ENCODE data around the gene RRBP1. TPM values are rescaled to one million over a fixed set of nuclear protein-coding genes. Genes with fewer than 3 reads are reported as not detected.

RRBP1 gene
- total and polyA plus RNA-seq, 2 of the 4 experiments (the other 2 are of a cell fraction) = 90.2 to 136 TPM

GRCh38 chr20:17576215-17576614 is 105.8 kb downstream of the RRBP1 start:
- WGBS, 2 experiments (ENCODE audit: extremely low coverage in 2 of 2, insufficient read length in 1 of 2) = no CpG with 5 or more reads among the region's 8 CpGs
- Histone ChIP-seq H2BK120ac (ENCODE audit: low read depth, low read length) (no peak overlapping the region), H2AK9ac (replicated peaks; ENCODE audit: low read depth, low read length, poor library complexity) (no peak overlapping the region), H3K4me3 (ENCODE audit: insufficient read depth, low read depth, low read length) (no peak overlapping the region), H3K9me1 (ENCODE audit: insufficient read depth, low read length) (peaks cover 21% of the 10 kb centered on the region), H3K79me1 (ENCODE audit: low read depth in 1 of 2, low read length in 2 of 2) (peaks cover 0 to 64% of the 10 kb centered on the region in 2 experiments; a peak in 3 of 4 replicates), H3K4me1 (ENCODE audit: control insufficient read depth, insufficient read depth, low read length) (peaks cover 9% of the 10 kb centered on the region), H4K20me1 (ENCODE audit: insufficient read depth, low read length) (peaks cover 98% of the 10 kb centered on the region), H2AFZ (replicated peaks; ENCODE audit: low read length, poor library complexity) (no peak overlapping the region), H3K27me3 (ENCODE audit: control insufficient read depth, insufficient read depth, low read length) (no peaks in the 10 kb centered on the region), H2BK20ac (ENCODE audit: low read depth, low read length) (no peak overlapping the region), H4K91ac (ENCODE audit: insufficient read depth, low read depth, low read length) (no peak overlapping the region), H3K27ac (ENCODE audit: insufficient read depth, low read length) (no peak overlapping the region), H3K4me2 (ENCODE audit: low read depth, low read length) (no peak overlapping the region), H3K9ac (ENCODE audit: low read depth, low read length) (no peak overlapping the region), H3K4ac (ENCODE audit: low read depth, low read length) (no peak overlapping the region), H3K9me3 (ENCODE audit: control insufficient read depth, insufficient read depth, low read length) (no peaks in the 10 kb centered on the region), H4K8ac (ENCODE audit: low read depth in 2 of 2, low read length in 2 of 2) (no peak overlapping the region), H3K36me3 (ENCODE audit: control insufficient read depth, insufficient read depth, low read length) (peaks cover 8% of the 10 kb centered on the region), H3K23ac (ENCODE audit: low read depth, low read length) (no peak overlapping the region), H3K18ac (ENCODE audit: low read depth, low read length) (no peak overlapping the region), H3K14ac (replicated peaks; ENCODE audit: low read depth, low read length) (no peak overlapping the region), H3K56ac (ENCODE audit: extremely low read depth, insufficient read depth, low read length) (no peak overlapping the region), H2AK5ac (ENCODE audit: low read depth, low read length) (no peak overlapping the region), H4K5ac (ENCODE audit: low read depth, low read length) (no peak overlapping the region), H2BK5ac (ENCODE audit: low read depth, low read length, poor library complexity, severe bottlenecking) (no peak overlapping the region), H2BK15ac (ENCODE audit: low read depth, low read length) (no peak overlapping the region)
- TF ChIP-seq FOS (IDR thresholded peaks at IDR 0.05; ENCODE audit: low read depth, low read length) = no peak
- TF ChIP-seq CEBPB (IDR thresholded peaks at IDR 0.05; ENCODE audit: low read depth, low read length) = no peak
- TF ChIP-seq RCOR1 (IDR thresholded peaks at IDR 0.05; ENCODE audit: insufficient replicate concordance, low read length) = no peak
- TF ChIP-seq, protein P1, sequence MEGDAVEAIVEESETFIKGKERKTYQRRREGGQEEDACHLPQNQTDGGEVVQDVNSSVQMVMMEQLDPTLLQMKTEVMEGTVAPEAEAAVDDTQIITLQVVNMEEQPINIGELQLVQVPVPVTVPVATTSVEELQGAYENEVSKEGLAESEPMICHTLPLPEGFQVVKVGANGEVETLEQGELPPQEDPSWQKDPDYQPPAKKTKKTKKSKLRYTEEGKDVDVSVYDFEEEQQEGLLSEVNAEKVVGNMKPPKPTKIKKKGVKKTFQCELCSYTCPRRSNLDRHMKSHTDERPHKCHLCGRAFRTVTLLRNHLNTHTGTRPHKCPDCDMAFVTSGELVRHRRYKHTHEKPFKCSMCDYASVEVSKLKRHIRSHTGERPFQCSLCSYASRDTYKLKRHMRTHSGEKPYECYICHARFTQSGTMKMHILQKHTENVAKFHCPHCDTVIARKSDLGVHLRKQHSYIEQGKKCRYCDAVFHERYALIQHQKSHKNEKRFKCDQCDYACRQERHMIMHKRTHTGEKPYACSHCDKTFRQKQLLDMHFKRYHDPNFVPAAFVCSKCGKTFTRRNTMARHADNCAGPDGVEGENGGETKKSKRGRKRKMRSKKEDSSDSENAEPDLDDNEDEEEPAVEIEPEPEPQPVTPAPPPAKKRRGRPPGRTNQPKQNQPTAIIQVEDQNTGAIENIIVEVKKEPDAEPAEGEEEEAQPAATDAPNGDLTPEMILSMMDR (conservative IDR thresholded peaks at IDR 0.05; ENCODE audit: low read depth, low read length) = no peak
- no peak for TF ChIP-seq NFE2L2 (IDR thresholded peaks at IDR 0.05; ENCODE audit: low read depth, low read length)
- TF ChIP-seq, protein P2, sequence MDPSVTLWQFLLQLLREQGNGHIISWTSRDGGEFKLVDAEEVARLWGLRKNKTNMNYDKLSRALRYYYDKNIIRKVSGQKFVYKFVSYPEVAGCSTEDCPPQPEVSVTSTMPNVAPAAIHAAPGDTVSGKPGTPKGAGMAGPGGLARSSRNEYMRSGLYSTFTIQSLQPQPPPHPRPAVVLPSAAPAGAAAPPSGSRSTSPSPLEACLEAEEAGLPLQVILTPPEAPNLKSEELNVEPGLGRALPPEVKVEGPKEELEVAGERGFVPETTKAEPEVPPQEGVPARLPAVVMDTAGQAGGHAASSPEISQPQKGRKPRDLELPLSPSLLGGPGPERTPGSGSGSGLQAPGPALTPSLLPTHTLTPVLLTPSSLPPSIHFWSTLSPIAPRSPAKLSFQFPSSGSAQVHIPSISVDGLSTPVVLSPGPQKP (IDR thresholded peaks at IDR 0.05; ENCODE audit: borderline replicate concordance, low read depth, low read length) = no peak
- TF ChIP-seq CHD1 (IDR thresholded peaks at IDR 0.05; ENCODE audit: low read depth, low read length) = no peak
- TF ChIP-seq BHLHE40 (IDR thresholded peaks at IDR 0.05; ENCODE audit: low read depth, low read length) = no peak
- no peak for TF ChIP-seq SMC3 (IDR thresholded peaks at IDR 0.05; ENCODE audit: low read depth, low read length)
- no peak for TF ChIP-seq POLR2A (IDR thresholded peaks at IDR 0.05; ENCODE audit: low read depth, low read length)
- no peak for TF ChIP-seq RAD21 (IDR thresholded peaks at IDR 0.05; ENCODE audit: low read length)
- TF ChIP-seq, protein P3, sequence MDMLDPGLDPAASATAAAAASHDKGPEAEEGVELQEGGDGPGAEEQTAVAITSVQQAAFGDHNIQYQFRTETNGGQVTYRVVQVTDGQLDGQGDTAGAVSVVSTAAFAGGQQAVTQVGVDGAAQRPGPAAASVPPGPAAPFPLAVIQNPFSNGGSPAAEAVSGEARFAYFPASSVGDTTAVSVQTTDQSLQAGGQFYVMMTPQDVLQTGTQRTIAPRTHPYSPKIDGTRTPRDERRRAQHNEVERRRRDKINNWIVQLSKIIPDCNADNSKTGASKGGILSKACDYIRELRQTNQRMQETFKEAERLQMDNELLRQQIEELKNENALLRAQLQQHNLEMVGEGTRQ (IDR thresholded peaks at IDR 0.05; ENCODE audit: low read depth, low read length) = no peak
- no peak for DNase-seq
- in situ Hi-C loops (cut with MboI; ENCODE audit: low sequenced_read_pairs) (no loop called here), intact Hi-C loops (cut with micrococcal nuclease) (no loop called here), dilution Hi-C loops (cut with HindIII; ENCODE audit: low sequenced_read_pairs, unreplicated experiment) (no loop called here)
- CTCF ChIA-PET = no interaction called here
- BruUV-seq (replicated peaks) = no TSS peak
- no peak for ATAC-seq (ENCODE audit: low read depth)
- POLR2A ChIA-PET (ENCODE audit: unreplicated experiment) = no interaction called here
